GM21526 (cell line): Measurements from ENCODE around the gene ZBED4.

Experiments used
- ATAC-seq: cut with Tn5 transposase; IDR thresholded peaks from one replicate; pipeline ENCODE4 v1.9.1; 2021; ENCODE audit warnings: moderate library complexity; ENCODE audit not compliant: unreplicated experiment, low FRiP score

Gene ZBED4

GRCh38 chr22:49853981-49854831, 562 bp downstream of the ZBED4 start:
- ATAC-seq, result peak; percentile 11

- ATAC-seq, result no peak
Observed at GRCh38 chr22:49855251-49855911, 1.7 kb downstream of the ZBED4 start.

- no peak for ATAC-seq
Observed at GRCh38 chr22:49856343-49856742, 2.7 kb downstream of the ZBED4 start.

GRCh38 chr22:49856766-49857618, 3.3 kb downstream of the ZBED4 start:
- no peak for ATAC-seq

GRCh38 chr22:49858827-49859226, 5.2 kb downstream of the ZBED4 start:
- no peak for ATAC-seq

GRCh38 chr22:49861642-49862495, 8.2 kb downstream of the ZBED4 start:
- no peak for ATAC-seq

- ATAC-seq, result no peak
Observed at GRCh38 chr22:49862496-49862776, 8.8 kb downstream of the ZBED4 start.

- ATAC-seq, result no peak
Observed at GRCh38 chr22:49863931-49864330, 10.3 kb downstream of the ZBED4 start.

GRCh38 chr22:49865156-49865555, 11.5 kb downstream of the ZBED4 start:
- no peak for ATAC-seq

GRCh38 chr22:49866134-49866533, 12.5 kb downstream of the ZBED4 start:
- ATAC-seq, result no peak

- ATAC-seq, result no peak
Observed at GRCh38 chr22:49866646-49867045, 13.0 kb downstream of the ZBED4 start.

- ATAC-seq, result no peak
Observed at GRCh38 chr22:49867303-49868265, 13.9 kb downstream of the ZBED4 start.

- no peak for ATAC-seq
Observed at GRCh38 chr22:49869086-49869830, 15.6 kb downstream of the ZBED4 start.

- ATAC-seq, result no peak
Observed at GRCh38 chr22:49869845-49870712, 16.4 kb downstream of the ZBED4 start.

- ATAC-seq, result no peak
Observed at GRCh38 chr22:49871482-49871881, 17.8 kb downstream of the ZBED4 start.

GRCh38 chr22:49872347-49872746, 18.7 kb downstream of the ZBED4 start:
- no peak for ATAC-seq

- ATAC-seq, result no peak
Observed at GRCh38 chr22:49873228-49873940, 19.7 kb downstream of the ZBED4 start.
